ENCODE measurements around the gene LMF1. TPM values are rescaled to one million over a fixed set of nuclear protein-coding genes. Genes with fewer than 3 reads are reported as not detected.

Gene LMF1
- total RNA-seq, 1 experiment from 2014 or later = 12.8 TPM

- ChIA-PET CTCF (no interaction called here), RAD21 (ENCODE audit: low non-redundant PET in 1 of 2, low total read pairs in 2 of 2, uncharacterized antibody in 2 of 2, unreplicated experiment in 2 of 2) (no interaction called here)
- intact Hi-C loops (cut with micrococcal nuclease) = no loop called here
Measured at GRCh38 chr16:924063-924462, 46.7 kb downstream of the LMF1 start.

GRCh38 chr16:923184-923583, 47.6 kb downstream of the LMF1 start:
- ChIA-PET CTCF (no interaction called here), RAD21 (ENCODE audit: low non-redundant PET in 1 of 2, low total read pairs in 2 of 2, uncharacterized antibody in 2 of 2, unreplicated experiment in 2 of 2) (interaction anchor here in 1 of 2 experiments (0.6 kb wide), 1 partner anchor 135 kb away, joined by 3 read pairs; no protein-coding TSS in a partner anchor), POLR2A (no interaction called here)
- Histone ChIP-seq H3K9me3 (ENCODE audit: control insufficient read depth in 1 of 2, insufficient read depth in 1 of 2, low read depth in 1 of 2, low read length in 2 of 2) (peaks cover 0 to 6% of the 10 kb centered on the region in 2 experiments; a peak in 1 of 4 replicates), H3K4me1 (ENCODE audit: control insufficient read depth in 1 of 2, insufficient read depth in 2 of 2, low read length in 2 of 2) (no peaks in the 10 kb centered on the region), H2AFZ (ENCODE audit: low read depth, low read length, poor library complexity, severe bottlenecking) (no peak overlapping the region), H3K36me3 (ENCODE audit: control insufficient read depth in 1 of 2, insufficient read depth in 2 of 2, low read length in 2 of 2) (no peaks in the 10 kb centered on the region), H3K9ac (ENCODE audit: low read length) (no peak overlapping the region), H3K27ac (ENCODE audit: low read depth, low read length) (no peak overlapping the region), H4K20me1 (ENCODE audit: insufficient read depth) (no peaks in the 10 kb centered on the region), H3K4me2 (ENCODE audit: low read length) (no peak overlapping the region), H3K9me2 (ENCODE audit: insufficient read depth) (no peaks in the 10 kb centered on the region), H3K27me3 (ENCODE audit: insufficient read depth, low read length) (no peaks in the 10 kb centered on the region), H3K79me2 (ENCODE audit: insufficient read depth, low read length) (no peaks in the 10 kb centered on the region), H3K4me3 (replicated peaks in 1 of 2; ENCODE audit: low read depth in 1 of 2, low read length in 2 of 2) (no peak overlapping the region)
- TF ChIP-seq ZFX (IDR thresholded peaks at IDR 0.05) (no peak), CEBPB (IDR thresholded peaks at IDR 0.05; ENCODE audit: low read depth) (no peak), EGR1 (IDR thresholded peaks at IDR 0.05; ENCODE audit: low read depth) (no peak), CBX3 (IDR thresholded peaks at IDR 0.05; ENCODE audit: low read depth) (no peak), POLR2A (IDR thresholded peaks at IDR 0.05; ENCODE audit: borderline replicate concordance, extremely low read depth, insufficient read depth, insufficient read length) (no peak), RAD21 (IDR thresholded peaks at IDR 0.05; ENCODE audit: low read depth) (no peak), JUND (IDR thresholded peaks at IDR 0.05) (no peak)
- ATAC-seq = no peak
- DNase-seq (ENCODE audit: low read depth, low spot score) = no peak
- intact Hi-C loops (cut with micrococcal nuclease) = no loop called here
- BruUV-seq (replicated peaks) = no TSS peak

More at GRCh38 chr16:924063-924462, 46.7 kb downstream of the LMF1 start:
- DNase-seq (ENCODE audit: low read depth, low spot score) = no peak
- ATAC-seq = no peak
- Histone ChIP-seq H3K9ac (ENCODE audit: low read length) (no peak overlapping the region), H3K9me2 (ENCODE audit: insufficient read depth) (no peaks in the 10 kb centered on the region), H3K27ac (ENCODE audit: low read depth, low read length) (no peak overlapping the region), H2AFZ (ENCODE audit: low read depth, low read length, poor library complexity, severe bottlenecking) (no peak overlapping the region), H3K9me3 (ENCODE audit: control insufficient read depth in 1 of 2, insufficient read depth in 1 of 2, low read depth in 1 of 2, low read length in 2 of 2) (peaks cover 0 to 6% of the 10 kb centered on the region in 2 experiments; a peak in 1 of 4 replicates), H3K4me3 (replicated peaks in 1 of 2; ENCODE audit: low read depth in 1 of 2, low read length in 2 of 2) (no peak overlapping the region), H3K36me3 (ENCODE audit: control insufficient read depth in 1 of 2, insufficient read depth in 2 of 2, low read length in 2 of 2) (no peaks in the 10 kb centered on the region), H3K4me2 (ENCODE audit: low read length) (no peak overlapping the region), H4K20me1 (ENCODE audit: insufficient read depth) (no peaks in the 10 kb centered on the region), H3K4me1 (ENCODE audit: control insufficient read depth in 1 of 2, insufficient read depth in 2 of 2, low read length in 2 of 2) (no peaks in the 10 kb centered on the region), H3K79me2 (ENCODE audit: insufficient read depth, low read length) (no peaks in the 10 kb centered on the region), H3K27me3 (ENCODE audit: insufficient read depth, low read length) (no peaks in the 10 kb centered on the region)
- TF ChIP-seq ZBTB33 (IDR thresholded peaks at IDR 0.05; ENCODE audit: extremely low read depth, insufficient replicate concordance, low read length) (no peak), CEBPB (IDR thresholded peaks at IDR 0.05; ENCODE audit: low read depth) (no peak), JUND (IDR thresholded peaks at IDR 0.05) (no peak), FOSL1 (IDR thresholded peaks at IDR 0.05; ENCODE audit: low read depth) (no peak)
- POLR2A ChIA-PET = no interaction called here
- no TSS peak for BruUV-seq (replicated peaks)

Measured in HCT116 (cell line).